ENCODE data around the gene GP1BA. TPM values are rescaled to one million over a fixed set of nuclear protein-coding genes. Genes with fewer than 3 reads are reported as not detected.

Gene GP1BA
- total RNA-seq, 1 donor from 2014 or later: not detected

- FAIRE-seq (no peak), DNase-seq (ENCODE audit: low read depth) (peak; percentile 58)
- Histone ChIP-seq H3K4me3 (ENCODE audit: low read depth, low read length) (peak overlapping the region; percentile 99), H3K27me3 (ENCODE audit: control insufficient read depth, insufficient read depth, low read length) (no peaks in the 10 kb centered on the region), H3K36me3 (ENCODE audit: control insufficient read depth, insufficient read depth, low read length) (peaks cover 7% of the 10 kb centered on the region)
- TF ChIP-seq CTCF (IDR thresholded peaks at IDR 0.05; ENCODE audit: insufficient read depth, low read length, severe bottlenecking): no peak
Observed at GRCh38 chr17:4949321-4950074, 17.4 kb downstream of the GP1BA start.

GRCh38 chr17:4950075-4950745 lies 18.1 kb downstream of the GP1BA start:
- FAIRE-seq (no peak), DNase-seq (ENCODE audit: low read depth) (no peak)
- Histone ChIP-seq H3K27me3 (ENCODE audit: control insufficient read depth, insufficient read depth, low read length) (no peaks in the 10 kb centered on the region), H3K36me3 (ENCODE audit: control insufficient read depth, insufficient read depth, low read length) (peaks cover 2% of the 10 kb centered on the region), H3K4me3 (ENCODE audit: low read depth, low read length) (peak overlapping the region; percentile 99)
- TF ChIP-seq CTCF (IDR thresholded peaks at IDR 0.05; ENCODE audit: insufficient read depth, low read length, severe bottlenecking): no peak

DNA sequence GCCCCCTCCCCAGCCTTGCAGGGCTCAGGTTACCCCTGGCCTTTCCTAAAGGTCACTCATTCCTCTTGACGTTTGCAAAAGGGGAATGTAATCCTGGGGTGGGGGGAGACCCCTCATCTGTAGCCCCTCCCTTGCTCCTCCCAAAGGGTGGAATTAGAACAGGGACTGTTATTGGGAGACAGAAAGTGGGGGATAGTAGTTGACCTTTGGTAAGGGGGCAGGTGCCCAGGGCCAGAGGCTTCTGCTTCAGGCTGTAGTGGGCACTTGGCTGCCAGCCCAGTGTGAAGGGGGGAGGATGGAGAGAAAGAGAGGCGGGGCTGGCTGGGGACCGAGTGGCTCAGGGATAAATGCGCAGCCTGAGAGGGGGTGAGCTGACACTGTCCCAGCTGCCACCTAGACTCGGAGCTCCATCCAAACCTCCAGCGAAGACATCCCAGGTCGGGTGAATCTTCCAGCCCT lies 18.7 kb downstream of the GP1BA start, which contains the start of gene ENO3:
Gene ENO3, plus strand, starts transcription at position 374 of the 459 bp plus-strand sequence. CDS start 711 bp downstream, outside the sequence.
- no peak for TF ChIP-seq CTCF (IDR thresholded peaks at IDR 0.05; ENCODE audit: insufficient read depth, low read length, severe bottlenecking)
- Histone ChIP-seq H3K4me3 (ENCODE audit: low read depth, low read length) (peak within 1 kb of the TSS; percentile 99), H3K27me3 (ENCODE audit: control insufficient read depth, insufficient read depth, low read length) (no peaks in the 10 kb centered on the region), H3K36me3 (ENCODE audit: control insufficient read depth, insufficient read depth, low read length) (peaks cover 2% of the 10 kb centered on the region)
- DNase-seq (ENCODE audit: low read depth) (no peak), FAIRE-seq (no peak)

- DNase-seq (ENCODE audit: low read depth) (no peak), FAIRE-seq (no peak)
- no peak for TF ChIP-seq CTCF (IDR thresholded peaks at IDR 0.05; ENCODE audit: insufficient read depth, low read length, severe bottlenecking)
- Histone ChIP-seq H3K36me3 (ENCODE audit: control insufficient read depth, insufficient read depth, low read length) (peaks cover 2% of the 10 kb centered on the region), H3K27me3 (ENCODE audit: control insufficient read depth, insufficient read depth, low read length) (no peaks in the 10 kb centered on the region), H3K4me3 (ENCODE audit: low read depth, low read length) (no peak overlapping the region)
Observed at GRCh38 chr17:4951486-4951885, 19.4 kb downstream of the GP1BA start.

- no peak for TF ChIP-seq CTCF (IDR thresholded peaks at IDR 0.05; ENCODE audit: insufficient read depth, low read length, severe bottlenecking)
- no peaks in the 10 kb centered on the region for H3K27me3 ChIP-seq (ENCODE audit: control insufficient read depth, insufficient read depth, low read length)
- no peaks in the 10 kb centered on the region for H3K36me3 ChIP-seq (ENCODE audit: control insufficient read depth, insufficient read depth, low read length)
- no peak for FAIRE-seq
- H3K4me3 ChIP-seq (ENCODE audit: low read depth, low read length): no peak overlapping the region
- no peak for DNase-seq (ENCODE audit: low read depth)
Observed at GRCh38 chr17:4953451-4953961, 21.4 kb downstream of the GP1BA start.

Data from bronchial epithelial cell (primary cell).